ENCODE data around the gene SLC6A13.
"Not testable (repeated sequence)": the region's sequence is repeated elsewhere in the genome, so short reads cannot be mapped to it uniquely, and the experiment has no call there.

Gene SLC6A13

GRCh38 chr12:262817-263216 is at the start of gene SLC6A13:
SLC6A13 (minus strand) TSS chr12:262836; CDS start chr12:260052, 2,784 bp downstream.
- DNase-seq (ENCODE audit: low spot score) = no peak

- DNase-seq (ENCODE audit: low spot score) = no peak
Observed at GRCh38 chr12:308511-308910, 45.9 kb upstream of the SLC6A13 start.

GRCh38 chr12:307406-307805 is 44.8 kb upstream of the SLC6A13 start:
- no peak for DNase-seq (ENCODE audit: low spot score)

GRCh38 chr12:304805-305204 is 42.2 kb upstream of the SLC6A13 start:
- DNase-seq (ENCODE audit: low spot score) = no peak

- not testable (repeated sequence) for DNase-seq (ENCODE audit: low spot score)
Observed at GRCh38 chr12:302766-303165, 40.1 kb upstream of the SLC6A13 start.

- DNase-seq (ENCODE audit: low spot score) = not testable (repeated sequence)
Observed at GRCh38 chr12:300166-300565, 37.5 kb upstream of the SLC6A13 start.

GRCh38 chr12:299511-299910 is 36.9 kb upstream of the SLC6A13 start:
- DNase-seq (ENCODE audit: low spot score) = not testable (repeated sequence)

- not testable (repeated sequence) for DNase-seq (ENCODE audit: low spot score)
Observed at GRCh38 chr12:298059-298458, 35.4 kb upstream of the SLC6A13 start.

GRCh38 chr12:295132-295531 is 32.5 kb upstream of the SLC6A13 start:
- DNase-seq (ENCODE audit: low spot score) = no peak

- no peak for DNase-seq (ENCODE audit: low spot score)
Observed at GRCh38 chr12:293199-293598, 30.6 kb upstream of the SLC6A13 start.

GRCh38 chr12:292186-292585 is 29.6 kb upstream of the SLC6A13 start:
- DNase-seq (ENCODE audit: low spot score) = no peak

GRCh38 chr12:291153-291723 is 28.6 kb upstream of the SLC6A13 start:
- DNase-seq (ENCODE audit: low spot score) = no peak

- no peak for DNase-seq (ENCODE audit: low spot score)
Observed at GRCh38 chr12:288687-289086, 26.1 kb upstream of the SLC6A13 start.

GRCh38 chr12:286531-287300 is 24.1 kb upstream of the SLC6A13 start:
- DNase-seq (ENCODE audit: low spot score) = no peak

- no peak for DNase-seq (ENCODE audit: low spot score)
Observed at GRCh38 chr12:278046-278445, 15.4 kb upstream of the SLC6A13 start.

GRCh38 chr12:275812-276211 is 13.2 kb upstream of the SLC6A13 start:
- DNase-seq (ENCODE audit: low spot score) = no peak

GRCh38 chr12:273382-273781 is 10.7 kb upstream of the SLC6A13 start:
- no peak for DNase-seq (ENCODE audit: low spot score)

GRCh38 chr12:272942-273341 is 10.3 kb upstream of the SLC6A13 start:
- no peak for DNase-seq (ENCODE audit: low spot score)

- no peak for DNase-seq (ENCODE audit: low spot score)
Observed at GRCh38 chr12:271161-271560, 8.5 kb upstream of the SLC6A13 start.

- DNase-seq (ENCODE audit: low spot score) = no peak
Observed at GRCh38 chr12:269191-269590, 6.6 kb upstream of the SLC6A13 start.

- no peak for DNase-seq (ENCODE audit: low spot score)
Observed at GRCh38 chr12:268483-268840, 5.8 kb upstream of the SLC6A13 start.

- no peak for DNase-seq (ENCODE audit: low spot score)
Observed at GRCh38 chr12:267581-268482, 5.2 kb upstream of the SLC6A13 start.

GRCh38 chr12:265096-265495 is 2.5 kb upstream of the SLC6A13 start:
- DNase-seq (ENCODE audit: low spot score) = no peak

Measured in hematopoietic multipotent progenitor cell treated with erythropoietin and hydrocortisone succinate and interleukin-3 and kit ligand, for 17 days (in vitro differentiated cells).